GM21619 (cell line): ENCODE measurements around the gene RABGAP1.

Source experiments
- ATAC-seq: cut with Tn5 transposase; IDR thresholded peaks from one replicate; pipeline ENCODE4 v1.9.1; 2021; ENCODE audit not compliant: unreplicated experiment

The RABGAP1 gene

DNA sequence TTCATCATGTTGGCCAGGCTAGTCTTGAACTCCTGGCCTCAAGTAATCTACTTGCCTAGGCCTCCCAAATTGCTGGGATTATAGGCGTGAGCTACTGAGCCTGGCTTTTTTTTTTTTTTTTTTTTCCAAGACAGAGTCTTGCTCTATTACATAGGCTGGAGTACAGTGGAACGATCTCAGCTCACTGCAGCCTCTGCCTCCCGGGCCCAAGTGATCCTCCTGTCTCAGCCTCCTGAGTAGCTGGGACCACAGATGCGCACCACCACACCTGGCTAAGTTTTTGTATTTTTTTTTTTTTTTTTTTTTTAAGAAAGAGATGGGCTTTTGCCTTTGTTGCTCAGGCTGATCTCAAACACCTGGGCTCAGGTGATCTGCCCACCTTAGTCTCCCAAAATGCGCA is 66.4 kb downstream of the RABGAP1 start:
- ATAC-seq: no peak

DNA sequence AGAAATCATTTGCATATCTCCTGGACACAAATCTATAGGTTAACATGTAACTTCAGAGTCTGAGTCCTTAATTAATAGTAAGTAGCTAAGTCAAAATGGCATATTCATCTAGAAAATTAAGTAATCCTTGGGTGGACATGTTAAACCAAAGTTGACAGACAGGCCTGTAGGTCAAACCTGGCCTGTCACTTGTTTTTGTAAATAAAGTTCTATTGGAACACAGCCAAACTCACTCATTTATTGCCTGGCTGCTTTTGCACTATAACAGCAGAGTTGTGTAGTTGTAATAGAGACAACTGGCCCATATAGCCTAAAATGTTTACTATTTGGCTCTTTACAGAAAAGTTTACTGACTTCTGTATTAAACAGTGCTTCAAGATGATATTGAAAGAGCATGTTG is 68.1 kb downstream of the RABGAP1 start:
- ATAC-seq: no peak

GRCh38 chr9:123011380-123011779 is 70.6 kb downstream of the RABGAP1 start:
- no peak for ATAC-seq

DNA sequence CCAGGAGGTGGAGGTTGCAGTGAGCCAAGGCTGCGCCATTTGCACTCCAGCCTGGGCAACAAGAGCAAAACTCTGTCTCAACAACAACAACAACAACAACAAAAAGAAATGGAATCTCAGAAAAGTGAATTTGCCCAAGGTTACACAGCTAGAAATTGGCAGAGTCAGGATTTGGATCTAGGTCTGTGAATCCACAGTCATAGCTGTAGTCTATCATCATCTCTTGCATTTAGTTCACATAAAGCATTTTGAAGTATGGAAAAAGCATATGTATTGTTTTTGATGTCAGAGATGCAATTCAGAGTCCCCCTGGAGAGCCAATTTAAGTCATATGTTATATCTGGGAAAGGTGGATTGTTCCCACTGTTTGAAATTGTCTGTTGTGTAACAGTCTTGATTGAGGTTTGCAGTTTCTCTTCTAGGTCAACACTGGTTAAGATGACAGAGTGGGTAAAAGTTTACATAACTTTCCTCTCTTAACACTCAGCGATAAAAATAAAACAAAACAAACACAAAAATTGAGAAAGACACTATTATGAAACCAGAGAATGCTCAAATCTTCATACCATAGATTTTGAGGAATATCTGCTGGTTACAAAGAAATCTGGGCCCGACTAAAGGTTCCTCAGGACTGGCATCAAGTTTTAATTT is 71.2 kb downstream of the RABGAP1 start:
- no peak for ATAC-seq

- no peak for ATAC-seq
Observed at GRCh38 chr9:123016631-123017030, 75.8 kb downstream of the RABGAP1 start.

GRCh38 chr9:123020796-123021195 is 80.0 kb downstream of the RABGAP1 start:
- ATAC-seq: no peak

DNA sequence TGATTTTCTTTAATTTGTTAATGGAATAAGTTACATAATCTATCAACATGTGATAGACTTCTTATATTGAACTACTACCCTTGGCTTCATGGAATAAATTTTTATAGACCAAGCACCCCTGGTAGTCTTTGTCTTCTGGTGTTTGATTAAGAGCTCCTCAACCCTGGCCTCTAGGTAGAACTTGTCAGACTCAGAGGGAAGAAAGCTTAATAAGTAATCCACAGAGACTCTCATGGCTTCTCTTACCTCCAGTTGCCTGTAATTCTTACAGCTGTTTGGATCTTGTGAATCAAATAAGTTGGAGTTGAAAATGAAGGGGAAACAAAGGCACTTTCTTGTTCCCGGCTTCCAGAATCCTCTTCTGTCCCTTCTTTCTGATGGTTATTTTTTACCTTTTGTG is 85.6 kb downstream of the RABGAP1 start:
- no peak for ATAC-seq

- ATAC-seq: no peak
Observed at GRCh38 chr9:123027517-123027916, 86.7 kb downstream of the RABGAP1 start.

DNA sequence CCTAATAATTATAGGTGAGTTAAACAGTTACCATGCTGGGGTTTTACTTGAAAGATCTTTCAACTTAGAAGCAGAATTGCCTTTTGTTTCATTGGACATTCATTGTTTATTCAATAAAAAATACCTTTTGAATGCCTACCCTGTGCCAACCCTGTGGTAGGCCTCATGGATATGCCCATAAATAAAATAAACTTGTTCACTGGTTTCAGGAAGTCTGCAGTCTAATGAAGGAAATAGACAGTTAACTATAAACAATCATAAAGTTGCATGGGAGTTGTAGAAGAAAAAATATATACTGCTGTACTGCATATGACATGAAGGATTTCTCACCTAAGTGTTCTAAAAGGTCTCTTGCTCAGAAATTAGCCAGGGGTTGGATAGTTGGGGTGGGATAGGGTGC is 87.3 kb downstream of the RABGAP1 start:
- no peak for ATAC-seq

DNA sequence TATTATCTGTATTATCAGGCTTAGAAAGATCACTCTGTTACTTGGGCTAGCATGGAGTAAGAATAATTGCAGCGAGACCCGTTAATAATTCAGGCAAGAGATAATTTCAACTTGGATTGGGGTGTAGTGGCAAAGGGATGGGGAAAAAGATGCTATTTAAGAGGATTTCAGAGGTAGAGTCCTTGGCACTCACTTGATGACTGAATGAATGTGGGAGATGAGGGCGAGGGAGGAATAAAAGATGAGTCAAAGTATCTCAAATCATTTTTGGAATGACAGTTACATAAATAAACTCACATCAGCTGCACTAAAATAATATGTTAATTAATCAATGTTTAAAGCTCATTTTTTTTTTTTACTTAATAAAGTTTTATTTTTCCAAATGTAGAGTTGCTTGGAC is 88.2 kb downstream of the RABGAP1 start:
- no peak for ATAC-seq

DNA sequence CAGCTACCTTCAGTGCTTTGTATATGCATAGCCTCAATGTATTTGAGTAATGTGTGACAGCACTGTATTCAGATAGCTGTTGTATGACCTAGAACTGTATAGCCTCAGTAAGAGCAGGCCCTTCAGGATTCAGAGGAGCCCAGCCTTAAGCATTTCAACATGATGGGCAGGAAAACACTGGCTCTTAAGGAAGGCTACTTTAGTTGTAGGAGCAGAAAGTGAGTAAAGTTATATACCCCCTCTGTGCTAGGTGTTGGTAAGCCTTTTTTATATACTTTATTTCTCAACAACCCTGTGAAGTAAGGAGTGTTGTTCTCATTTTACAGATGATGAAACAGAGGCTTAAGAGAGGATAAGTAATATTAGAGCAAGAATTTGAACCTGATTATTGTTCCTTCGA is 91.1 kb downstream of the RABGAP1 start:
- ATAC-seq: no peak

GRCh38 chr9:123033352-123033751 is 92.5 kb downstream of the RABGAP1 start, which contains the start of gene GPR21:
TSS of gene GPR21 (plus strand) at chr9:123033667. CDS start at chr9:123034567, 900 bp downstream.
- ATAC-seq: no peak

DNA sequence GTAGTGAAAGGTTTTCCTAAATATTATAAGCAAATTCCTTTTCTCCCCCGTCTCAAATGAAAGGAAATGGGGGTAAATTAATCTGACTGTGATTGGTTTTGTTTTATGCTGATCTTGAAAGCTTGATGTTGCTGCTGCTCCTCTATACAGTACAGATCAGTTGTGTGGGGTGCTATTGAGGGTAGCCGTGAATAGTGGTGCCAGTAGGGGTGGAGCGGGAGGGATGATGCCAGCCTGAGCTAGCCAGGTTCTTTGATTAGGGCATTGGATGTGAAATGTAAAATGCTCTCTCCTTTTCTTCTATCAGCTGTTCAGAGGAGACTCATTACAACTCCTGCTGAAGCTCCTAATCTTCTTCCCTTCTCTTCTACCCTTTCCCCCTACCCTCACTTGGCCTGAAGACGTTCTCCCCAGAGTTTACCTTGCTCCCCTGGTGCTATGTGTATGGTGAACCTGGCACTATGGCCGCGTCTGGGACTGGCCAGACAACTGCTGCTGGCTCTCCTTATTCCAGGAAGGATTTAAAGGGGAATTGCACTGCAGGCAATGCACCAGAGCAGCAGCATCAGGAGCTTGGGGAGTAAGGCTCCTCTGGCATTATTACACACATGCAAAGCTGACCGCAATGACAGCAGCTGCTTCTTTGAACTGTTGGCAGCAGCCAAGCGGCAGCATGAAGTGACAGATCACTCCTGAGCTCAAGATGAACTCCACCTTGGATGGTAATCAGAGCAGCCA is 93.2 kb downstream of the RABGAP1 start:
- no peak for ATAC-seq

DNA sequence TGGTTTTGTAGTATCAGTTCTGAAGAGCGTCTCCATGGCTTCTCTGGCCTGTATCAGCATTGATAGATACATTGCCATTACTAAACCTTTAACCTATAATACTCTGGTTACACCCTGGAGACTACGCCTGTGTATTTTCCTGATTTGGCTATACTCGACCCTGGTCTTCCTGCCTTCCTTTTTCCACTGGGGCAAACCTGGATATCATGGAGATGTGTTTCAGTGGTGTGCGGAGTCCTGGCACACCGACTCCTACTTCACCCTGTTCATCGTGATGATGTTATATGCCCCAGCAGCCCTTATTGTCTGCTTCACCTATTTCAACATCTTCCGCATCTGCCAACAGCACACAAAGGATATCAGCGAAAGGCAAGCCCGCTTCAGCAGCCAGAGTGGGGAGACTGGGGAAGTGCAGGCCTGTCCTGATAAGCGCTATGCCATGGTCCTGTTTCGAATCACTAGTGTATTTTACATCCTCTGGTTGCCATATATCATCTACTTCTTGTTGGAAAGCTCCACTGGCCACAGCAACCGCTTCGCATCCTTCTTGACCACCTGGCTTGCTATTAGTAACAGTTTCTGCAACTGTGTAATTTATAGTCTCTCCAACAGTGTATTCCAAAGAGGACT is 94.2 kb downstream of the RABGAP1 start:
- ATAC-seq: no peak

DNA sequence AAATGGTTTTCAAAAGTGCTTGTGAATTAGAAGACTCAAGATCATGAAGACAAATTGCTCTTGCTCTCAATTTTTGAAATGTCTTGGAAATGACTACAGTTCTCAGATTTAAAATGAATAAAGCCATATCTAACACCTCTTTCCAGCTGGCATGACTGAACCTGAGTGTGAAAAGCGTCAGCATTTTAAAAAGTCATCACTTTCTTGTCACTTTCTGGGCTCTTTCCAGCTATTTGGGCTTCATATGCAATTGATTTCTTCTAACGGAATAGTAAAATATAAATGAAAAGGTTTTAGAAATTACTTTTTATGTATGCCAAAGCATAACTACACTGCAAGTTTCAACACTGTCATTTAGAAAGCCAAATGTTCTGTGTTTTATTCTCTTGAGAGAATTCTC is 95.0 kb downstream of the RABGAP1 start:
- no peak for ATAC-seq

DNA sequence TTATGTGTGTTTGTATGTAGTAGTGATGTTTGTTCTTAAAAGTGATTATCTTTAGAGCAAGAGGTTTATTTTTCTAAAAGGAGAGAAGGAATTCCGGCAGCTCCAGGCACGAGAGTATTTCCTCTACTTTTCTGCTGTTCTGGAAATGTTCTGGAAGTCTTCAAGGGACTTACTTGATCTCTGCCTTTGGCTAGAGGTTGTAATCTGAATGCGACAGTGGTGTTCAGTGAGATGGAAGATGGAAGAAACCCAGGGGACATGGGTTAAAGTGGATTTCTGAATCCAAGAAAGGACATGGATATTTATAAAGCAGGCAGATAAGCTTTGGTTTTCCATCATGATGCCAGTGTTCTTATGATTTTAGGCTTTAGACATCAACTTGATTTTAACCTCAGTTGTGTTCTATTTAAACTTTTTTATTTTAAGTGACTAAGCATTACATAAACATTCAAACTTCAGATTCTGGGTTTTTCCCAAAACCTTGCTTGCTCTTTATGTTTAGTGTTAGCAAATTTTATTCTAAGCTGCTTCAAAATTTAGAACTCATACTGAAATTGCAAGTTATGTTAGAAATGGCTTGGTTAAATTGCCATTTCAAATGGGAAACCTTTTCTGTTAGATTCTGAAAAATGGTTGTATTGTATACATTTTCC is 96.2 kb downstream of the RABGAP1 start:
- ATAC-seq: no peak

DNA sequence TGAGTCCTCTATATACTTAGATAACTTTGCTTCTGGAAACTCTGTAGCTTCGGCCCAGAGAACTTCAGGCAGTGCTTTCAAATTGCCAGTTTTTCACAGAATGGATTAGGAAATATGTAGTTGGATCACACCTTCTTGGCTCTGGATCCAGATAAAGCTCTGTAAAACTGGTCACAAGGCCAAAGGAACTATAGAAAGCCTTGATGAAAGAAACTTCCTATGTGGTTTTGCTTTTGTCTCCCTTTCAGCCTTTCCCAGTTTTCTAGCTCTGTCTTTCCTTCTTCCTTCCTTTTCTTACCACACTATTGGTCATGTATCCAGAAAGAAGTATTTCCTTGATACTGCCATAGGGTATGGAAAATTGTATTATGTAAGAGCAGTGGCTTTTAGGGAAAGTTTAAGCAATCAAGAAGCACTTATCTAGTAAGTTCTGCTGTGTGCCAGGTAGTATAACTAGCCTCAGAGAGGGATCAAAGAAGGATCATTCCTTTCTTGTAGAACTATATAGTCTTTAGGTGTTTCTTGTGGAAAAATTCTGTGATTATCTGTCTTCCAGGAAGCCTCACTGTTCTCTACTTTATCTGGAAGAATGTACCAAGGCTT is 98.9 kb downstream of the RABGAP1 start:
- ATAC-seq: no peak

- ATAC-seq: no peak
Observed at GRCh38 chr9:123040801-123041200, 100.0 kb downstream of the RABGAP1 start.

DNA sequence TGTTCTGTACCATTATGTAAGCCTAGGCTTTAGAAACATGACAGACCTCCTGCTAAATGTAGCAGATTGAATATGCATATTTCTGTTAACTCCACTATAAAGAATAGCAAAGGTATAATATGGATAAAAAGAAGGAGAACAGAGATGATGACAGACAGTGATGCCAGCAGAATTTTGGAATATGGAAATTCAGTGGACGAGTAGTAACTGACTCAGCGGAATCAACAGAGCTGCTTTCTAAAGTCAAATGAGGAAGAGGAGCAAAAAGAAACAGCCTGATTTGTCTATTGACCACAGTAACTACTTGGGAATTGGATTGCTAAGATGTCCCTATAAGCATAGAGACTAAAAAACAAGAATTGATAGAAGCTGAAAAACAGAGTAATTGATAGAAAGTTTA is 100.7 kb downstream of the RABGAP1 start:
- ATAC-seq: no peak

DNA sequence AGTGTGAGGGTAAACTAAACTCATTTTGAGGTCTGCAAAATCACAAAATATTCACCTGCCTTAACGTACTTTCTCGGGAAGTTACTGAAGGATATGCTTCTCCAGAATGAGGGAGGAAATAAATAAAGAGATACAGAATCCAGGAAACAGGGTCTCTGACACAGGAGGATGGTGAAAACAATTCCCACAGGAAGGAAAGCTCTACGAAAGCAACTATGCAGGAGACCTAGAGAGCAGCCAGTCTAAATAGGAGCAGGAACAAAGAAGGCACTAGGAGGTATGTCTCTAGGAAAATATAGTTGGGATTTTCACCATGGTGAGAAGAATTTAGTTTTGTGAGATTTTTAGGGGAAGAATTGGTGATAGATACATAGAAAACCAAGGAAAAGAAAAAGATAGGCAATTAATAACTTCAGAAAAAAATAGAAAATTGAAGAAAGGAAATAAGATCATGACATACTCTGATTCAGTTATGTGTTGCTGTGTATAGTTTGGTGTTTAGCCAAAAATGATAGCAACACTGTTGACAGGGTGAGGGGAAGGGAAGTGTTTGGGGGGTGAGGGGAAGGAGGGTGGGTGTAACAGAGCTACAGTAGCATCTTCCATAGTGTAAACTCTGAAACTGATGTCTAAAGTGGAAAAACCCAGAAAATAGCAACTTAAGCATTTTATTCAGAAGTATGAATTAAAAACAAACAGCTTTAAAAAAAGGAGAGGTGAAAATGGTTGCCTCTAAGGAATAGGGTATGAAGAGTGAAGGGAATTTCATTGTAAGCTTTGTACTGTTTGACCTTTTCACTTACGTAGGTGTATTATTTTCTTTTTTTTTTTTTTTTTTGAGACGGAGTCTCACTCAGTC is 102.5 kb downstream of the RABGAP1 start:
- ATAC-seq: no peak
